Neural progenitor cell (in vitro differentiated cells): Measurements from ENCODE around the gene CADPS. TPM values are rescaled to one million over a fixed set of nuclear protein-coding genes. Genes with fewer than 3 reads are reported as not detected.

Experiments used
- DNase-seq: peaks from one replicate; pipeline ENCODE4 v3.0.0-alpha.2; 2016; ENCODE audit warnings: low spot score
- H2AFZ ChIP-seq: fragments of 200-600 bp; sonication (generic); replicated peaks from 2 replicates; pipeline ENCODE4 v1.6.1; 2016; ENCODE audit warnings: antibody characterized with exemption
- H3F3A ChIP-seq: fragments of 200-600 bp; sonication (generic); 2 replicates; pipeline ENCODE4 v1.6.1; 2016; ENCODE audit warnings: antibody characterized with exemption, low read depth
- H3K27ac ChIP-seq: fragments of 200-600 bp; sonication (generic); 2 replicates; pipeline ENCODE4 v1.5.1; 2016; ENCODE audit warnings: mild to moderate bottlenecking
- H3K27me3 ChIP-seq: fragments of 200-600 bp; sonication (generic); 2 replicates; pipeline ENCODE4 v1.6.1; 2016; ENCODE audit warnings: mild to moderate bottlenecking, moderate library complexity
- H3K36me3 ChIP-seq: fragments of 200-600 bp; sonication (generic); 2 replicates; pipeline ENCODE4 v1.5.1; 2016
- H3K4me1 ChIP-seq: fragments of 200-600 bp; sonication (generic); 2 replicates; pipeline ENCODE4 v1.6.1; 2016; ENCODE audit warnings: mixed run types
- H3K4me2 ChIP-seq: fragments of 200-600 bp; sonication (generic); 2 replicates; pipeline ENCODE4 v1.6.1; 2016
- H3K4me3 ChIP-seq: fragments of 200-600 bp; sonication (generic); 2 replicates; pipeline ENCODE4 v1.5.1; 2016
- H3K79me2 ChIP-seq: fragments of 200-600 bp; sonication (generic); 2 replicates; pipeline ENCODE4 v1.6.1; 2016; ENCODE audit warnings: low read depth
- H3K9ac ChIP-seq: fragments of 200-600 bp; sonication (generic); 2 replicates; pipeline ENCODE4 v1.6.1; 2016
- H3K9me3 ChIP-seq: fragments of 200-600 bp; sonication (generic); 2 replicates; pipeline ENCODE4 v1.5.1; 2016; ENCODE audit warnings: low read depth
- H4K20me1 ChIP-seq: fragments of 200-600 bp; sonication (generic); 2 replicates; pipeline ENCODE4 v1.6.1; 2016; ENCODE audit warnings: low read depth
- H3K27ac Mint-ChIP-seq: 3 replicates; pipeline ENCODE4 v1.8.0; 2021; ENCODE audit warnings: mixed read lengths
- H3K27me3 Mint-ChIP-seq: 2 replicates; pipeline ENCODE4 v1.8.0; 2022; ENCODE audit warnings: low read depth, mild to moderate bottlenecking, inconsistent platforms, moderate library complexity, mixed read lengths; ENCODE audit not compliant: insufficient read depth
- H3K36me3 Mint-ChIP-seq: 3 replicates; pipeline ENCODE4 v1.8.0; 2021; ENCODE audit warnings: mixed read lengths
- H3K4me1 Mint-ChIP-seq: 3 replicates; pipeline ENCODE4 v1.8.0; 2021; ENCODE audit warnings: mixed read lengths
- H3K4me3 Mint-ChIP-seq: 3 replicates; pipeline ENCODE4 v1.8.0; 2021; ENCODE audit warnings: mild to moderate bottlenecking, moderate library complexity, mixed read lengths
- H3K9me3 Mint-ChIP-seq: 3 replicates; pipeline ENCODE4 v1.8.0; 2020; ENCODE audit warnings: mixed read lengths
- CTCF ChIP-seq: fragments of 200-600 bp; sonication (generic); IDR thresholded peaks from 2 replicates; pipeline ENCODE4 v1.5.1; 2017; ENCODE audit warnings: antibody characterized with exemption, mild to moderate bottlenecking
- EZH2 ChIP-seq: fragments of 200-600 bp; sonication (generic); IDR thresholded peaks from 2 replicates; pipeline ENCODE4 v1.6.1; 2017; ENCODE audit warnings: antibody characterized with exemption, mild to moderate bottlenecking, moderate library complexity
- EZH2phosphoT487 ChIP-seq: fragments of 200-600 bp; sonication (generic); IDR thresholded peaks from 2 replicates; pipeline ENCODE4 v1.6.1; 2017; ENCODE audit warnings: antibody characterized with exemption
- total RNA-seq: library from RNA; depleted of rRNA; stranded (reverse); fragments of >200 nt; gene quantifications from 2 replicates; pipeline ENCODE4 v1.2.3, GENCODE V29; 2015; ENCODE audit warnings: low replicate concordance

The CADPS gene
- total RNA-seq, 1 donor from 2014 or later: 17.3 TPM

- no peak overlapping the region for H3K4me3 Mint-ChIP-seq
- H4K20me1 ChIP-seq: no peaks in the 10 kb centered on the region
- no peak overlapping the region for H3K27ac Mint-ChIP-seq
- no peaks in the 10 kb centered on the region for H3K9me3 Mint-ChIP-seq
- no peaks in the 10 kb centered on the region for H3K36me3 ChIP-seq
- no peaks in the 10 kb centered on the region for H3F3A ChIP-seq
- peaks cover 2% of the 10 kb centered on the region for H3K27me3 Mint-ChIP-seq
- H3K79me2 ChIP-seq: no peaks in the 10 kb centered on the region
- peaks cover 14% of the 10 kb centered on the region for H3K4me1 ChIP-seq
- H3K27ac ChIP-seq: no peak overlapping the region
- H3K4me1 Mint-ChIP-seq: peaks cover 31% of the 10 kb centered on the region
- H3K27me3 ChIP-seq: no peaks in the 10 kb centered on the region
- H3K9me3 ChIP-seq: no peaks in the 10 kb centered on the region
- no peak overlapping the region for H3K4me3 ChIP-seq
- no peaks in the 10 kb centered on the region for H3K36me3 Mint-ChIP-seq
- no peak overlapping the region for H3K9ac ChIP-seq
- TF ChIP-seq EZH2phosphoT487 (no peak), CTCF (no peak), EZH2 (no peak)
- H3K4me2 ChIP-seq: no peak overlapping the region
- no peak for DNase-seq
- no peak overlapping the region for H2AFZ ChIP-seq
Observed at GRCh38 chr3:62700357-62700756, 174.9 kb downstream of the CADPS start.

DNA sequence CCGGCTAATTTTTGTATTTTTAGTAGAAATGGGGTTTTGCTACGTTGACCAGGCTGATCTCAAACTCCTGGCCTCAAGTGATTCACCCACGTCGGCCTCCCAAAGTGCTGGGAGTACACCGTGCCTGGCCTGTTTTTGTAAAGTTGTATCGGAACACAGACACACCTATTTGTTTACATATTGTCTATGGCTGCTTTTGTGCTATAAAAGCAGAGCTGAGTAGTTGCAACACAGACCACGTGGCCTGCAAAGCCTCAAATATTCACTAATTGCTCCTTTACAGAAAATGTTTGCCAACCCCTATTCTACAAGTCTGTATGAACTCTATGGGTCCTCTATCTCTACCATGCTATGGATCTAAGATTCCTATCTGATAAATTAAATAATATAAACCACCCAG lies 175.5 kb downstream of the CADPS start:
- H3K4me1 ChIP-seq: peaks cover 13% of the 10 kb centered on the region
- no peaks in the 10 kb centered on the region for H3K79me2 ChIP-seq
- Mint-ChIP-seq H3K9me3 (no peaks in the 10 kb centered on the region), H3K36me3 (no peaks in the 10 kb centered on the region), H3K4me3 (no peak overlapping the region), H3K27ac (no peak overlapping the region), H3K4me1 (peaks cover 27% of the 10 kb centered on the region), H3K27me3 (peaks cover 2% of the 10 kb centered on the region)
- H3K36me3 ChIP-seq: no peaks in the 10 kb centered on the region
- H3K4me2 ChIP-seq: no peak overlapping the region
- H3K9ac ChIP-seq: no peak overlapping the region
- no peaks in the 10 kb centered on the region for H3K27me3 ChIP-seq
- TF ChIP-seq CTCF (no peak), EZH2 (no peak), EZH2phosphoT487 (no peak)
- H2AFZ ChIP-seq: no peak overlapping the region
- no peak for DNase-seq
- H4K20me1 ChIP-seq: no peaks in the 10 kb centered on the region
- H3F3A ChIP-seq: no peaks in the 10 kb centered on the region
- H3K4me3 ChIP-seq: no peak overlapping the region
- H3K27ac ChIP-seq: no peak overlapping the region
- no peaks in the 10 kb centered on the region for H3K9me3 ChIP-seq

GRCh38 chr3:62696011-62696410 lies 179.2 kb downstream of the CADPS start:
- no peaks in the 10 kb centered on the region for H4K20me1 ChIP-seq
- peaks cover 2% of the 10 kb centered on the region for H3K4me1 Mint-ChIP-seq
- no peak overlapping the region for H3K4me2 ChIP-seq

More at GRCh38 chr3:62696011-62696410, 179.2 kb downstream of the CADPS start:
- Histone ChIP-seq H3K79me2 (no peaks in the 10 kb centered on the region), H3K27ac (no peak overlapping the region), H3K4me3 (no peak overlapping the region), H2AFZ (no peak overlapping the region), H3K4me1 (no peaks in the 10 kb centered on the region), H3K9me3 (no peaks in the 10 kb centered on the region), H3K36me3 (no peaks in the 10 kb centered on the region), H3F3A (no peaks in the 10 kb centered on the region), H3K9ac (no peak overlapping the region), H3K27me3 (no peaks in the 10 kb centered on the region)
- H3K4me3 Mint-ChIP-seq: no peak overlapping the region
- no peak overlapping the region for H3K27ac Mint-ChIP-seq
- H3K36me3 Mint-ChIP-seq: no peaks in the 10 kb centered on the region
- TF ChIP-seq CTCF (no peak), EZH2 (no peak), EZH2phosphoT487 (no peak)
- H3K9me3 Mint-ChIP-seq: no peaks in the 10 kb centered on the region
- H3K27me3 Mint-ChIP-seq: peaks cover 2% of the 10 kb centered on the region
- DNase-seq: no peak
